ENCODE data around the gene MEGF11.

DNA sequence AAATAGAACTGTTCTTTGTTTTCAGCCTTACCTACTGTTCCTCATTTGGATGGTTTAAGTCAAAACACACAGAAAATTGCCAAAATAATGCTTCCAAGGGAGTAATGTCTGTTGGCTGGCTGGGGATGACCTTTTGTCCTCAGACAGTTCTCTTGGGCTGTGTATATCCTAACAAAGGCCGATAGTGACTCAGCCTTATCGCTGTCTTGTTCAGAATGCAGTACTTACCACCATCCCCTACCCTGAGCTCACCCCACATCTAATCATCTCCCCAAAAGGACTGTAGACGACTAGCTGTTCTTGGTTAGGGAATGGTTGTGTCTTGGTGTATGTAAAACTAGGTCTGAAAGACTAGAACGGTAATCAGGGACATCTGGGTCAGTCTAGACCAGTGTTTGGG is 349.2 kb downstream of the MEGF11 start:
- TF ChIP-seq, protein P1, sequence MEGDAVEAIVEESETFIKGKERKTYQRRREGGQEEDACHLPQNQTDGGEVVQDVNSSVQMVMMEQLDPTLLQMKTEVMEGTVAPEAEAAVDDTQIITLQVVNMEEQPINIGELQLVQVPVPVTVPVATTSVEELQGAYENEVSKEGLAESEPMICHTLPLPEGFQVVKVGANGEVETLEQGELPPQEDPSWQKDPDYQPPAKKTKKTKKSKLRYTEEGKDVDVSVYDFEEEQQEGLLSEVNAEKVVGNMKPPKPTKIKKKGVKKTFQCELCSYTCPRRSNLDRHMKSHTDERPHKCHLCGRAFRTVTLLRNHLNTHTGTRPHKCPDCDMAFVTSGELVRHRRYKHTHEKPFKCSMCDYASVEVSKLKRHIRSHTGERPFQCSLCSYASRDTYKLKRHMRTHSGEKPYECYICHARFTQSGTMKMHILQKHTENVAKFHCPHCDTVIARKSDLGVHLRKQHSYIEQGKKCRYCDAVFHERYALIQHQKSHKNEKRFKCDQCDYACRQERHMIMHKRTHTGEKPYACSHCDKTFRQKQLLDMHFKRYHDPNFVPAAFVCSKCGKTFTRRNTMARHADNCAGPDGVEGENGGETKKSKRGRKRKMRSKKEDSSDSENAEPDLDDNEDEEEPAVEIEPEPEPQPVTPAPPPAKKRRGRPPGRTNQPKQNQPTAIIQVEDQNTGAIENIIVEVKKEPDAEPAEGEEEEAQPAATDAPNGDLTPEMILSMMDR (IDR thresholded peaks at IDR 0.05): no peak
- TF ChIP-seq EZH2 (IDR thresholded peaks at IDR 0.05) (no peak), EZH2phosphoT487 (IDR thresholded peaks at IDR 0.05) (no peak)

Measured in neural progenitor cell (in vitro differentiated cells).